Measurements from ENCODE around the gene CTH. TPM values are rescaled to one million over a fixed set of nuclear protein-coding genes. Genes with fewer than 3 reads are reported as not detected.

The CTH gene
- total RNA-seq, 1 experiment from 2014 or later, result 14.7 TPM

GRCh38 chr1:70385477-70385876 is 25.6 kb upstream of the CTH start:
- CTCF ChIA-PET, result no interaction called here
- Histone ChIP-seq H3K4me1 (ENCODE audit: control insufficient read depth in 1 of 2, insufficient read depth in 2 of 2, low read length in 2 of 2) (no peaks in the 10 kb centered on the region), H2AFZ (ENCODE audit: low read depth, low read length, poor library complexity, severe bottlenecking) (no peak overlapping the region), H3K4me2 (ENCODE audit: low read length) (no peak overlapping the region), H3K9me2 (ENCODE audit: insufficient read depth) (no peaks in the 10 kb centered on the region), H3K9me3 (ENCODE audit: control insufficient read depth in 1 of 2, insufficient read depth in 1 of 2, low read depth in 1 of 2, low read length in 2 of 2) (no peaks in the 10 kb centered on the region), H3K9ac (ENCODE audit: low read length) (no peak overlapping the region), H3K36me3 (ENCODE audit: control insufficient read depth in 1 of 2, insufficient read depth in 2 of 2, low read length in 2 of 2) (no peaks in the 10 kb centered on the region), H3K27ac (ENCODE audit: low read depth, low read length) (no peak overlapping the region), H3K4me3 (replicated peaks in 1 of 2; ENCODE audit: low read depth in 1 of 2, low read length in 2 of 2) (no peak overlapping the region), H4K20me1 (ENCODE audit: insufficient read depth) (no peaks in the 10 kb centered on the region), H3K79me2 (ENCODE audit: insufficient read depth, low read length) (no peaks in the 10 kb centered on the region), H3K27me3 (ENCODE audit: insufficient read depth, low read length) (no peaks in the 10 kb centered on the region)
- BruUV-seq (replicated peaks), result no TSS peak
- TF ChIP-seq REST (IDR thresholded peaks at IDR 0.05; ENCODE audit: low read depth) (no peak), CBX3 (IDR thresholded peaks at IDR 0.05; ENCODE audit: low read depth) (no peak), ATF3 (IDR thresholded peaks at IDR 0.05) (no peak), ZFX (IDR thresholded peaks at IDR 0.05) (no peak), TCF7L2 (IDR thresholded peaks at IDR 0.05; ENCODE audit: borderline replicate concordance, extremely low read depth, insufficient read depth, insufficient read length) (no peak)
- POLR2A ChIA-PET, result no interaction called here
- RAD21 ChIA-PET (ENCODE audit: low non-redundant PET in 1 of 2, low total read pairs in 2 of 2, uncharacterized antibody in 2 of 2, unreplicated experiment in 2 of 2), result no interaction called here
- ATAC-seq (no peak), DNase-seq (ENCODE audit: low read depth, low spot score) (no peak)
- intact Hi-C loops (cut with micrococcal nuclease), result no loop called here

GRCh38 chr1:70386121-70386520 is 24.9 kb upstream of the CTH start:
- ATAC-seq, result no peak
- Histone ChIP-seq H3K9me2 (ENCODE audit: insufficient read depth) (no peaks in the 10 kb centered on the region), H3K79me2 (ENCODE audit: insufficient read depth, low read length) (no peaks in the 10 kb centered on the region), H3K9ac (ENCODE audit: low read length) (no peak overlapping the region), H3K9me3 (ENCODE audit: control insufficient read depth in 1 of 2, insufficient read depth in 1 of 2, low read depth in 1 of 2, low read length in 2 of 2) (no peaks in the 10 kb centered on the region), H2AFZ (ENCODE audit: low read depth, low read length, poor library complexity, severe bottlenecking) (no peak overlapping the region), H3K4me1 (ENCODE audit: control insufficient read depth in 1 of 2, insufficient read depth in 2 of 2, low read length in 2 of 2) (no peaks in the 10 kb centered on the region), H3K4me3 (replicated peaks in 1 of 2; ENCODE audit: low read depth in 1 of 2, low read length in 2 of 2) (no peak overlapping the region), H4K20me1 (ENCODE audit: insufficient read depth) (no peaks in the 10 kb centered on the region), H3K27me3 (ENCODE audit: insufficient read depth, low read length) (no peaks in the 10 kb centered on the region), H3K36me3 (ENCODE audit: control insufficient read depth in 1 of 2, insufficient read depth in 2 of 2, low read length in 2 of 2) (no peaks in the 10 kb centered on the region), H3K4me2 (ENCODE audit: low read length) (no peak overlapping the region), H3K27ac (ENCODE audit: low read depth, low read length) (no peak overlapping the region)
- CTCF ChIA-PET, result no interaction called here
- intact Hi-C loops (cut with micrococcal nuclease), result no loop called here
- POLR2A ChIA-PET, result no interaction called here
- no TSS peak for BruUV-seq (replicated peaks)
- no peak for DNase-seq (ENCODE audit: low read depth, low spot score)
- RAD21 ChIA-PET (ENCODE audit: low non-redundant PET in 1 of 2, low total read pairs in 2 of 2, uncharacterized antibody in 2 of 2, unreplicated experiment in 2 of 2), result no interaction called here
- TF ChIP-seq CTCF (IDR thresholded peaks at IDR 0.05 in 2 of 3, conservative IDR thresholded peaks at IDR 0.05 in 1 of 3; ENCODE audit: borderline replicate concordance in 1 of 3, insufficient read depth in 1 of 3, low read depth in 2 of 3, low read length in 2 of 3), result no peak
- TF ChIP-seq TCF7L2 (IDR thresholded peaks at IDR 0.05; ENCODE audit: borderline replicate concordance, extremely low read depth, insufficient read depth, insufficient read length), result no peak
- TF ChIP-seq POLR2A (IDR thresholded peaks at IDR 0.05; ENCODE audit: borderline replicate concordance, extremely low read depth, insufficient read depth, insufficient read length), result no peak
- TF ChIP-seq REST (IDR thresholded peaks at IDR 0.05; ENCODE audit: low read depth), result no peak
- no peak for TF ChIP-seq ELF1 (IDR thresholded peaks at IDR 0.05; ENCODE audit: borderline replicate concordance, low read depth)
- no peak for TF ChIP-seq EGR1 (IDR thresholded peaks at IDR 0.05; ENCODE audit: low read depth)
